Endodermal cell (in vitro differentiated cells): ENCODE results near the gene PDIA2. TPM values are rescaled to one million over a fixed set of nuclear protein-coding genes. Genes with fewer than 3 reads are reported as not detected.

Experiments
- DNase-seq: peaks from one replicate; pipeline ENCODE4 v3.0.0-alpha.2; 2017
- H3K27ac ChIP-seq: 2 replicates; pipeline ENCODE4 v1.5.1; 2013; ENCODE audit warnings: mild to moderate bottlenecking, low read depth, low read length, moderate library complexity
- H3K27me3 ChIP-seq: 2 replicates; pipeline ENCODE4 v1.6.1; 2013; ENCODE audit warnings: mild to moderate bottlenecking, low read length, moderate library complexity; ENCODE audit not compliant: insufficient read depth, control insufficient read depth, poor library complexity, severe bottlenecking
- H3K36me3 ChIP-seq: 2 replicates; pipeline ENCODE4 v1.7.0; 2013; ENCODE audit warnings: mild to moderate bottlenecking, low read length, moderate library complexity; ENCODE audit not compliant: control insufficient read depth, insufficient read depth
- H3K4me1 ChIP-seq: one replicate; pipeline ENCODE4 v1.7.0; 2013; ENCODE audit warnings: low read length; ENCODE audit not compliant: control insufficient read depth, insufficient read depth
- H3K4me3 ChIP-seq: 2 replicates; pipeline ENCODE4 v1.5.1; 2013; ENCODE audit warnings: mild to moderate bottlenecking, low read length, moderate library complexity
- H3K9ac ChIP-seq: 2 replicates; pipeline ENCODE4 v1.6.1; 2013; ENCODE audit warnings: mild to moderate bottlenecking, low read length, moderate library complexity; ENCODE audit not compliant: poor library complexity, severe bottlenecking; ENCODE audit errors: extremely low read depth
- H3K9me3 ChIP-seq: 2 replicates; pipeline ENCODE4 v1.6.1; 2013; ENCODE audit warnings: mild to moderate bottlenecking, low read length, moderate library complexity; ENCODE audit not compliant: control insufficient read depth
- H3K27ac Mint-ChIP-seq: 2 replicates; pipeline ENCODE4 v1.8.0; 2020; ENCODE audit warnings: mixed read lengths
- H3K27me3 Mint-ChIP-seq: 2 replicates; pipeline ENCODE4 v1.8.0; 2021; ENCODE audit warnings: mild to moderate bottlenecking, mixed read lengths; ENCODE audit not compliant: insufficient read depth
- H3K36me3 Mint-ChIP-seq: 2 replicates; pipeline ENCODE4 v1.8.0; 2020; ENCODE audit warnings: low read depth, mixed read lengths
- H3K4me1 Mint-ChIP-seq: 2 replicates; pipeline ENCODE4 v1.8.0; 2020; ENCODE audit warnings: mixed read lengths
- H3K4me3 Mint-ChIP-seq: 2 replicates; pipeline ENCODE4 v1.8.0; 2020; ENCODE audit warnings: mild to moderate bottlenecking, moderate library complexity, mixed read lengths
- H3K9me3 Mint-ChIP-seq: 2 replicates; pipeline ENCODE4 v1.8.0; 2020; ENCODE audit warnings: mild to moderate bottlenecking, mixed read lengths
- WGBS, 2 experiments: methylation state at CpG; one replicate each; pipeline versions ENCODE4 v1.1.5 to v1.1.7; 2013; ENCODE audit warnings: missing lambda C conversion rate in 2 of 2, mixed read lengths in 1 of 2; ENCODE audit not compliant: insufficient coverage in 1 of 2, insufficient read length in 1 of 2; 5-methylcytosine and 5-hydroxymethylcytosine counted together
- long read RNA-seq, 4 experiments: library from polyadenylated mRNA in 2 of 4; library from RNA in 1 of 4; library from capped mRNA in 1 of 4; stranded (forward) in 3 of 4; unstranded in 1 of 4; transcript quantifications; one replicate each; pipeline ENCODE4 v2.0.0, GENCODE V29; 2020 to 2021; ENCODE audit warnings: inconsistent platforms in 1 of 4
- polyA plus RNA-seq, 2 experiments: library from polyadenylated mRNA; stranded (reverse); fragments of 50-300 nt; gene quantifications; one replicate each; pipeline ENCODE4 v1.2.3, GENCODE V29; 2013
- total RNA-seq, 2 donors: library from RNA; stranded (reverse); fragmentation: NEBNext Ultra II Directional in 1 of 2; extraction: Animal tissue kit (Norgen Biotek cat#: 25700) in 1 of 2; gene quantifications; 2 replicates in 1 of 2; 3 replicates in 1 of 2; pipeline ENCODE4 v1.2.1, GENCODE V29; 2021
- TF ChIP-seq, protein P1 (sequence below): fragments of 200-600 bp; sonication (generic); conservative IDR thresholded peaks from 2 replicates; pipeline ENCODE4 v1.5.0; 2021; ENCODE audit warnings: antibody characterized with exemption, mild to moderate bottlenecking

Gene PDIA2, protein sequence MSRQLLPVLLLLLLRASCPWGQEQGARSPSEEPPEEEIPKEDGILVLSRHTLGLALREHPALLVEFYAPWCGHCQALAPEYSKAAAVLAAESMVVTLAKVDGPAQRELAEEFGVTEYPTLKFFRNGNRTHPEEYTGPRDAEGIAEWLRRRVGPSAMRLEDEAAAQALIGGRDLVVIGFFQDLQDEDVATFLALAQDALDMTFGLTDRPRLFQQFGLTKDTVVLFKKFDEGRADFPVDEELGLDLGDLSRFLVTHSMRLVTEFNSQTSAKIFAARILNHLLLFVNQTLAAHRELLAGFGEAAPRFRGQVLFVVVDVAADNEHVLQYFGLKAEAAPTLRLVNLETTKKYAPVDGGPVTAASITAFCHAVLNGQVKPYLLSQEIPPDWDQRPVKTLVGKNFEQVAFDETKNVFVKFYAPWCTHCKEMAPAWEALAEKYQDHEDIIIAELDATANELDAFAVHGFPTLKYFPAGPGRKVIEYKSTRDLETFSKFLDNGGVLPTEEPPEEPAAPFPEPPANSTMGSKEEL
- 1 to 10 TPM; 2.9 to 9.9 TPM for total RNA-seq
- polyA plus RNA-seq (2013, experiment 1 of 2): 3.8 TPM
- polyA plus RNA-seq (2013, experiment 2 of 2): 2.4 TPM
- long read RNA-seq, experiment 1: 0 reads
- long read RNA-seq, experiment 2, partial matches to known transcripts: 2 of 3 reads
- long read RNA-seq, experiment 2, other reads (novel, unspliced or antisense): 0 of 3 reads
- long read RNA-seq, experiment 3, partial matches to known transcripts: 0 of 2 reads
- long read RNA-seq, experiment 3, other reads (novel, unspliced or antisense): 1 of 2 reads
- long read RNA-seq, experiment 4: 0 reads

DNA sequence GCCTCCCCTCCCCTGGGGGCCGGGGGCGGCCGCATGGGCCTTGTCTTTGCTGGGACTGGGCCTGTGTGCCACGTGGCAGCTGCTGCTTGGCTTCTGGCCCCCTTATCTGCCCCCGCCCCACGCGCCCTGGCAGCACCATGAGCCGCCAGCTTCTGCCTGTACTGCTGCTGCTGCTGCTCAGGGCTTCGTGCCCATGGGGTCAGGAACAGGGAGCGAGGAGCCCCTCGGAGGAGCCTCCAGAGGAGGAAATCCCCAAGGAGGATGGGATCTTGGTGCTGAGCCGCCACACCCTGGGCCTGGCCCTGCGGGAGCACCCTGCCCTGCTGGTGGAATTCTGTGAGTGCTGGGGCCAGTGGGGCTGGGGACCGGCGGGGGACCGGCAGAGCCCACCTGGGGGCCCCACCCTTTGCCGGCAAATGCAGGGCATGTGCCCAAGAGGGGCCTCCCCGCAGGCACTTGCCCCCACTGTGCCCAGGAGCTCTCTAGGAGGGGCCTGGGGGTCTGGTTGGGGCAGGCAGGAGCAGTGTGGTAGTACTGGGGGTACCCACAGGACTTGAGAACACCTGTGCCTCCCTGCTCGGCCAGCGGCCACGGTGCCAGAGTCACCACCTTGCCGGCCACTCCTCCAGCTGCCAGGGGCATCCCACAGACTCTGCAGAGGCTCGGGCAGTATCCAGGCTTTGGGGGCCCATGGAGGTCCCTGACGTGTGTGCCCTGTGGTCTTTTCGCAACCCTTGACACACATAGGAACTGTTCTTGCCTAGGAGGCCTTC lies at the start of gene PDIA2:
Gene PDIA2 (plus strand): TSS at position 132 of the 773 bp plus-strand sequence. CDS start 6 bp downstream, at position 138.
- no peak within 1 kb of the TSS for H3K27ac Mint-ChIP-seq
- H3K27me3 Mint-ChIP-seq: peaks cover 1% of the 10 kb centered on the region
- WGBS, 2 experiments: 88 to 91% methylated on average over 13 to 25 of the region's 25 CpGs
- Histone ChIP-seq H3K36me3 (peaks cover 15% of the 10 kb centered on the region), H3K27me3 (no peaks in the 10 kb centered on the region), H3K9ac (no peak within 1 kb of the TSS), H3K27ac (no peak within 1 kb of the TSS), H3K4me1 (peaks cover 3% of the 10 kb centered on the region), H3K4me3 (no peak within 1 kb of the TSS), H3K9me3 (no peaks in the 10 kb centered on the region)
- peaks cover 27% of the 10 kb centered on the region for H3K36me3 Mint-ChIP-seq
- TF ChIP-seq, protein P1, sequence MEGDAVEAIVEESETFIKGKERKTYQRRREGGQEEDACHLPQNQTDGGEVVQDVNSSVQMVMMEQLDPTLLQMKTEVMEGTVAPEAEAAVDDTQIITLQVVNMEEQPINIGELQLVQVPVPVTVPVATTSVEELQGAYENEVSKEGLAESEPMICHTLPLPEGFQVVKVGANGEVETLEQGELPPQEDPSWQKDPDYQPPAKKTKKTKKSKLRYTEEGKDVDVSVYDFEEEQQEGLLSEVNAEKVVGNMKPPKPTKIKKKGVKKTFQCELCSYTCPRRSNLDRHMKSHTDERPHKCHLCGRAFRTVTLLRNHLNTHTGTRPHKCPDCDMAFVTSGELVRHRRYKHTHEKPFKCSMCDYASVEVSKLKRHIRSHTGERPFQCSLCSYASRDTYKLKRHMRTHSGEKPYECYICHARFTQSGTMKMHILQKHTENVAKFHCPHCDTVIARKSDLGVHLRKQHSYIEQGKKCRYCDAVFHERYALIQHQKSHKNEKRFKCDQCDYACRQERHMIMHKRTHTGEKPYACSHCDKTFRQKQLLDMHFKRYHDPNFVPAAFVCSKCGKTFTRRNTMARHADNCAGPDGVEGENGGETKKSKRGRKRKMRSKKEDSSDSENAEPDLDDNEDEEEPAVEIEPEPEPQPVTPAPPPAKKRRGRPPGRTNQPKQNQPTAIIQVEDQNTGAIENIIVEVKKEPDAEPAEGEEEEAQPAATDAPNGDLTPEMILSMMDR: no peak
- no peak for DNase-seq
- H3K4me1 Mint-ChIP-seq: no peaks in the 10 kb centered on the region
- peaks cover 8% of the 10 kb centered on the region for H3K9me3 Mint-ChIP-seq
- H3K4me3 Mint-ChIP-seq: peak within 1 kb of the TSS; percentile 23

DNA sequence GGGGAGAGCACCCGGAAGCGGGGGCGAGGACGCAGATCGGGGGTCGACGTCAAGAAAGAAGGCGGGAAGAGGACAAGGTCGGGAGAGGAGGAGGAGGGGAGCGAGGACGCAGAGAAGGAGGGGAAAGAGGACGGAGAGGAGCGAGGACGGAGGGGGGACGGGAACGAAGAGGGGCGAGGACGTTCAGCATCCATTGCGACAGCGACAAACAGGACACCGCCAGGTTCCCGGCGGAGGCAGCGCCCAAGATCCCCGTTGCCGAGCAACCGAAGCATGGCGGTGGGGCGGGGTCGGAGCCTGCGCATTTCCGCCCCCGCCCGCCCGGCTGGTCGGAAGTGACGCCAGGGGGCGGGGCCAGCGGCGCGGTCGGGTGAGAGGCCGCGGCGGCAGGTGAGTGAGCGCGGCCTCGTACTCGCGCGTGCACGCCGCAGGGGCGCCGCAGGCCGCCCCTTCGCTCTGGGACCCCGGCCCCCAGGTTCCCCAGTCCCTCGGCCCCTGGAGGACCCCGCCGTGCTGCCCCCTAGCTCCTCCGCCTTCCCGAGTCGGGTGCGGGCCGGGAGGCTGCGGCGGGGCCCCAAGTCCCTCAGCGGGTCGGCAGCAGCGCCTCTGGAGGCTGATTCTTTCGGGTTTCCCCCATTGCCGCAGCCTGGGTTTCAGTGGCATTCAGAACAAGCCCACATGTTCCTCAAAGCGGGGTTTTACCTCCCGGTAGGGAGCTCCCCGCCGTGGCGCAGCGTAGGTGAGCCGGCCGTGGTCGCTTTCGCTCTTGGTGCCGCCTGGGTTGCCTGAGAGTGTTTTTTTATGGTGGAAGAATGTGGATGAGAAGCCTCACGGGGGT lies 48.3 kb upstream of the PDIA2 start, which contains the start of gene FAM234A:
Gene FAM234A (plus strand): TSS at position 354 of the 838 bp plus-strand sequence. CDS start 19,593 bp downstream, outside the sequence.
- Histone ChIP-seq H3K4me3 (peak within 1 kb of the TSS; percentile 84), H3K9ac (peak within 1 kb of the TSS; percentile 94), H3K9me3 (no peaks in the 10 kb centered on the region), H3K27ac (peak within 1 kb of the TSS; percentile 92), H3K27me3 (no peaks in the 10 kb centered on the region), H3K36me3 (no peaks in the 10 kb centered on the region), H3K4me1 (no peaks in the 10 kb centered on the region)
- Mint-ChIP-seq H3K4me1 (no peaks in the 10 kb centered on the region), H3K27me3 (no peaks in the 10 kb centered on the region), H3K4me3 (peak within 1 kb of the TSS; percentile 85), H3K27ac (peak within 1 kb of the TSS; percentile 99), H3K36me3 (peaks cover 8% of the 10 kb centered on the region), H3K9me3 (peaks cover 2% of the 10 kb centered on the region)
- TF ChIP-seq, protein P1: peak; percentile 71
- DNase-seq: peak; percentile 97
- WGBS, 2 experiments: 0 to 1% methylated on average over 32 to 85 of the region's 85 CpGs
